HepG2 (cell line): Measurements from ENCODE around the gene STMN1. TPM values are rescaled to one million over a fixed set of nuclear protein-coding genes. Genes with fewer than 3 reads are reported as not detected.
A peak's percentile ranks its signal among the peaks of the same experiment; 100 is the strongest.

Experiments
- ARNT ChIP-seq: fragments of 450-650 bp; IDR thresholded peaks from 2 replicates; pipeline ENCODE4 v1.6.1; 2017
- ATF2 ChIP-seq: sonication (generic); formaldehyde crosslinking; IDR thresholded peaks from 2 replicates; pipeline ENCODE4 v1.4.0; 2020; ENCODE audit warnings: missing genetic modification reagents
- ETV6 ChIP-seq: sonication (generic); formaldehyde crosslinking; conservative IDR thresholded peaks from 2 replicates; pipeline ENCODE4 v1.4.0; 2020; ENCODE audit warnings: missing genetic modification reagents
- HES4 ChIP-seq: sonication (generic); formaldehyde crosslinking; IDR thresholded peaks from 2 replicates; pipeline ENCODE4 v1.9.0; 2021; ENCODE audit warnings: mild to moderate bottlenecking, missing genetic modification reagents, borderline replicate concordance
- HOXA3 ChIP-seq: sonication (generic); formaldehyde crosslinking; IDR thresholded peaks from 2 replicates; pipeline ENCODE4 v1.5.0; 2020; ENCODE audit warnings: missing genetic modification reagents
- NFE2L2 ChIP-seq: fragments of 150-350 bp; IDR thresholded peaks from 2 replicates; pipeline ENCODE4 v1.6.1; 2014; ENCODE audit warnings: low read length
- PAWR ChIP-seq: sonication (generic); formaldehyde crosslinking; IDR thresholded peaks from 2 replicates; pipeline ENCODE4 v1.4.0; 2020; ENCODE audit warnings: missing genetic modification reagents, mild to moderate bottlenecking, borderline replicate concordance
- PHF5A ChIP-seq: IDR thresholded peaks from one replicate; pipeline ENCODE4 v1.6.1; 2018; ENCODE audit warnings: low read depth, missing genetic modification reagents; ENCODE audit not compliant: unreplicated experiment
- PRMT3 ChIP-seq: sonication (generic); formaldehyde crosslinking; IDR thresholded peaks from 2 replicates; pipeline ENCODE4 v1.8.1; 2022; ENCODE audit warnings: low read depth, mild to moderate bottlenecking, moderate library complexity, missing genetic modification reagents, borderline replicate concordance
- RARG ChIP-seq: sonication (generic); formaldehyde crosslinking; IDR thresholded peaks from 2 replicates; pipeline ENCODE4 v1.4.0; 2020; ENCODE audit warnings: low read depth, mild to moderate bottlenecking, missing genetic modification reagents
- SIX1 ChIP-seq: sonication (generic); formaldehyde crosslinking; IDR thresholded peaks from 2 replicates; pipeline ENCODE4 v1.4.0; 2020; ENCODE audit warnings: missing genetic modification reagents, borderline replicate concordance
- TFDP1 ChIP-seq: IDR thresholded peaks from 2 replicates; pipeline ENCODE4 v1.6.1; 2016; ENCODE audit warnings: missing compliant biosample characterization, missing genetic modification reagents, borderline replicate concordance
- TFDP2 ChIP-seq: sonication (generic); formaldehyde crosslinking; IDR thresholded peaks from 2 replicates; pipeline ENCODE4 v1.4.0; 2020; ENCODE audit warnings: missing genetic modification reagents
- ZNF180 ChIP-seq: sonication (generic); formaldehyde crosslinking; IDR thresholded peaks from 2 replicates; pipeline ENCODE4 v1.4.0; 2020; ENCODE audit warnings: low read depth, missing genetic modification reagents, borderline replicate concordance
- ZNF772 ChIP-seq: sonication (generic); formaldehyde crosslinking; IDR thresholded peaks from 2 replicates; pipeline ENCODE4 v1.5.0; 2020; ENCODE audit warnings: mild to moderate bottlenecking, missing genetic modification reagents
- ZNF776 ChIP-seq: sonication (generic); formaldehyde crosslinking; IDR thresholded peaks from 2 replicates; pipeline ENCODE4 v1.4.0; 2020; ENCODE audit warnings: mild to moderate bottlenecking, missing genetic modification reagents
- ZNF841 ChIP-seq: sonication (generic); formaldehyde crosslinking; IDR thresholded peaks from 2 replicates; pipeline ENCODE4 v1.8.1; 2023; ENCODE audit warnings: missing genetic modification reagents, borderline replicate concordance
- ZNF878 ChIP-seq: sonication (generic); formaldehyde crosslinking; IDR thresholded peaks from 2 replicates; pipeline ENCODE4 v1.8.1; 2023; ENCODE audit warnings: mild to moderate bottlenecking, missing genetic modification reagents, moderate library complexity
- ZSCAN31 ChIP-seq: sonication (generic); formaldehyde crosslinking; IDR thresholded peaks from 2 replicates; pipeline ENCODE4 v1.5.0; 2020; ENCODE audit warnings: low read depth, mild to moderate bottlenecking, missing genetic modification reagents
- polyA plus RNA-seq, 8 experiments: library from polyadenylated mRNA; depleted of rRNA in 3 of 8; stranded (reverse) in 7 of 8; unstranded in 1 of 8; fragments of >200 nt; fragmentation: Illumina TruSeq in 4 of 8; extraction: Trizol in 4 of 8; gene quantifications; 2 replicates each; pipeline versions ENCODE4 v1.2.1 to v1.2.3, GENCODE V29; 2011 to 2016; ENCODE audit warnings: low read depth in 4 of 8, missing spikeins in 1 of 8, mixed read lengths in 1 of 8; ENCODE audit not compliant: insufficient read depth in 1 of 8
- total RNA-seq, 5 experiments: library from RNA; depleted of rRNA; stranded (reverse); fragments of >200 nt; fragmentation: Illumina TruSeq; extraction: Trizol; gene quantifications; 2 replicates each; pipeline ENCODE4 v1.2.3, GENCODE V29; 2016; ENCODE audit warnings: low read depth in 1 of 5
- TF ChIP-seq, protein P1 (sequence below): sonication (generic); formaldehyde crosslinking; IDR thresholded peaks from 2 replicates; pipeline ENCODE4 v1.8.1; 2023; ENCODE audit warnings: mild to moderate bottlenecking, inconsistent platforms, moderate library complexity, missing genetic modification reagents, borderline replicate concordance
- TF ChIP-seq, protein P2 (sequence below): sonication (generic); formaldehyde crosslinking; IDR thresholded peaks from 2 replicates; pipeline ENCODE4 v1.9.0; 2021; ENCODE audit warnings: missing genetic modification reagents, borderline replicate concordance

The STMN1 gene
- total and polyA plus RNA-seq, 2 of the 13 experiments (the other 11 are each of a cell fraction or from before 2014, with no cell fraction given): 45.9 to 409 TPM

DNA sequence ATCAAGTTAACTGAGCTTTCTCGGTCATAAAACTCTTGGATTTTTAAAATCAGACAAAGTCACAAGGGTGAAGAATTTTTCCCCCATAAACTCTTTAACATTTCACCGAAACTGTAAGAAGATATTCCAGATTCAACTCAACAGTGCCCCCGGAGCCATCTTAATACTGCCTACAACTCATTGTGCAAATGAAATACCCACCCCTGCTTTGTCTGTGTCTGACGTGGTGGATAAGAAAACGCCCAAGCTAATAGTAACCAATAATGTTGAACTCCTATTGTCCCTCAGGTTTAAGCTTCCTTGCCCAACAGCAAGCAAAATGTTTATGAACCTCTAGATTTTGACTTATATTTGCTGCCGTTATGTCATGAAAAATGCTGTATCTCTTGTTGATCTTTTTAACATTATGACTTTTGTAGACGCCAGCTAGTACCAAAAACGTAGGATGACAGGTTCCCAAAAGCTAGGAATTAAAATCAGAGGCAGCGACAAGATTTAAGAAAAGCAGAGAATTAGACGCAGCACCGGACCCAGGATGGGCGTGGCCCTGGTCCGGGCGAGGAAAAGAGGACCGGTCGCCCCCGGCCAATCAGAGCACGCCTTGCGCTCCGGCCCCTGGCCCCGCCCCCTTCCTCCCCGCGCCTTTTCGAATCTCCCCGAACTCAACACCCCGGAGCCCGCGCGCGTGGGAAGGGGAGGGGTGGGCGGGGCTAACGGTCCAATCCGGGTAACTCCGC is 1.1 kb downstream of the STMN1 start (continued):
- no peak for TF ChIP-seq ZNF772 (CRISPR knock-in tag)
- no peak for TF ChIP-seq ZNF180 (CRISPR knock-in tag)
- TF ChIP-seq PHF5A: no peak
- no peak for TF ChIP-seq PRMT3
- no peak for TF ChIP-seq PAWR (CRISPR knock-in tag)
- TF ChIP-seq TFDP1: peak; percentile 91; the same call in 1 of the 2 replicates
- TF ChIP-seq, protein P1, sequence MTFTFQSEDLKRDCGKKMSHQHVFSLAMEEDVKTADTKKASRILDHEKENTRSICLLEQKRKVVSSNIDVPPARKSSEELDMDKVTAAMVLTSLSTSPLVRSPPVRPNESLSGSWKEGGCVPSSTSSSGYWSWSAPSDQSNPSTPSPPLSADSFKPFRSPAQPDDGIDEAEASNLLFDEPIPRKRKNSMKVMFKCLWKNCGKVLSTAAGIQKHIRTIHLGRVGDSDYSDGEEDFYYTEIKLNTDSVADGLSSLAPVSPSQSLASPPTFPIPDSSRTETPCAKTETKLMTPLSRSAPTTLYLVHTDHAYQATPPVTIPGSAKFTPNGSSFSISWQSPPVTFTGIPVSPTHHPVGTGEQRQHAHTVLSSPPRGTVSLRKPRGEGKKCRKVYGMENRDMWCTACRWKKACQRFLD (CRISPR knock-in tag): no peak
- TF ChIP-seq HES4: no peak
- TF ChIP-seq ARNT: no peak
- TF ChIP-seq ETV6 (CRISPR knock-in tag): no peak
- TF ChIP-seq, protein P2, sequence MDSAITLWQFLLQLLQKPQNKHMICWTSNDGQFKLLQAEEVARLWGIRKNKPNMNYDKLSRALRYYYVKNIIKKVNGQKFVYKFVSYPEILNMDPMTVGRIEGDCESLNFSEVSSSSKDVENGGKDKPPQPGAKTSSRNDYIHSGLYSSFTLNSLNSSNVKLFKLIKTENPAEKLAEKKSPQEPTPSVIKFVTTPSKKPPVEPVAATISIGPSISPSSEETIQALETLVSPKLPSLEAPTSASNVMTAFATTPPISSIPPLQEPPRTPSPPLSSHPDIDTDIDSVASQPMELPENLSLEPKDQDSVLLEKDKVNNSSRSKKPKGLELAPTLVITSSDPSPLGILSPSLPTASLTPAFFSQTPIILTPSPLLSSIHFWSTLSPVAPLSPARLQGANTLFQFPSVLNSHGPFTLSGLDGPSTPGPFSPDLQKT (CRISPR knock-in tag): no peak
- no peak for TF ChIP-seq ZNF841 (CRISPR knock-in tag)
- no peak for TF ChIP-seq ZNF878
- no peak for TF ChIP-seq HOXA3 (CRISPR knock-in tag)
- 0 out of 2 replicates have a peak, but pooled peaks have one; percentile 25 for TF ChIP-seq ZSCAN31
- TF ChIP-seq ATF2: no peak
- TF ChIP-seq NFE2L2: no peak
- TF ChIP-seq RARG: no peak
- TF ChIP-seq ZNF776: no peak
- no peak for TF ChIP-seq SIX1
- TF ChIP-seq TFDP2: peak; percentile 93
